H1 (cell line): ENCODE data around the gene MRPL17. TPM values are rescaled to one million over a fixed set of nuclear protein-coding genes. Genes with fewer than 3 reads are reported as not detected.
A peak's percentile ranks its signal among the peaks of the same experiment; 100 is the strongest.

ENCODE experiments used
- CTCF ChIA-PET: fragments of 300-600 bp; sonication (Branson Sonifier 250); formaldehyde crosslinking; loops from one replicate; lab custom pipeline; 2021; ENCODE audit not compliant: partially characterized antibody; lab: Charles Lee
- POLR2A ChIA-PET: fragments of 300-600 bp; sonication (Branson Sonifier 250); formaldehyde crosslinking; loops from one replicate; lab custom pipeline; 2021; ENCODE audit warnings: inconsistent platforms; ENCODE audit not compliant: partially characterized antibody; lab: Charles Lee
- DNase-seq, 2 experiments: peaks; one replicate each; pipeline versions ENCODE4 v3.0.0 to v3.0.0-alpha.2; 2010 to 2022; ENCODE audit warnings: low spot score in 2 of 2, low read depth in 1 of 2, mixed read lengths in 1 of 2
- FAIRE-seq: peaks from 2 replicates; lab custom pipeline; 2011; peaks lifted over from hg19 to GRCh38; lab: Jason Lieb, UNC
- H2AFZ ChIP-seq: 2 replicates; pipeline ENCODE4 v1.8.1; 2012; ENCODE audit warnings: low read length, inconsistent platforms
- H2AK5ac ChIP-seq: 2 replicates; pipeline ENCODE4 v1.6.1; 2013; ENCODE audit warnings: low read depth, low read length
- H2BK120ac ChIP-seq: replicated peaks from 2 replicates; pipeline ENCODE3; 2013; ENCODE audit warnings: low read depth, low read length, inconsistent platforms
- H2BK12ac ChIP-seq: 2 replicates; pipeline ENCODE4 v1.6.1; 2013; ENCODE audit warnings: low read depth, low read length
- H2BK15ac ChIP-seq: 2 replicates; pipeline ENCODE4 v1.6.1; 2013; ENCODE audit warnings: low read length
- H2BK20ac ChIP-seq: 2 replicates; pipeline ENCODE4 v1.6.1; 2013; ENCODE audit warnings: low read length
- H2BK5ac ChIP-seq: 2 replicates; pipeline ENCODE4 v1.6.1; 2013; ENCODE audit warnings: low read depth, low read length
- H3K14ac ChIP-seq: 2 replicates; pipeline ENCODE4 v1.6.1; 2013; ENCODE audit warnings: inconsistent platforms; ENCODE audit not compliant: insufficient read length
- H3K18ac ChIP-seq: 2 replicates; pipeline ENCODE4 v1.6.1; 2013; ENCODE audit warnings: low read length; ENCODE audit errors: extremely low read depth
- H3K23ac ChIP-seq: 2 replicates; pipeline ENCODE4 v1.6.1; 2013; ENCODE audit warnings: inconsistent platforms; ENCODE audit not compliant: insufficient read length
- H3K23me2 ChIP-seq: 2 replicates; pipeline ENCODE4 v1.6.1; 2013; ENCODE audit warnings: low read depth, low read length
- H3K27ac ChIP-seq: 2 replicates; pipeline ENCODE4 v1.6.1; 2011; ENCODE audit warnings: low read depth, low read length, inconsistent platforms
- H3K27me3 ChIP-seq, 4 experiments: replicated peaks in 1 of 4; 1 replicate in 1 of 4; 2 replicates in 3 of 4; pipeline versions ENCODE4 v1.6.1 to v1.8.1; 2011 to 2013; ENCODE audit warnings: low read length in 3 of 4, mild to moderate bottlenecking in 3 of 4, inconsistent platforms in 2 of 4, mixed read lengths in 2 of 4, moderate library complexity in 1 of 4; ENCODE audit not compliant: control insufficient read depth in 3 of 4, insufficient read depth in 3 of 4; ENCODE audit errors: extremely low read depth in 1 of 4
- H3K36me3 ChIP-seq, 4 experiments: 2 replicates each; pipeline versions ENCODE4 v1.6.1 to v1.8.1; 2011 to 2013; ENCODE audit warnings: mild to moderate bottlenecking in 4 of 4, low read length in 3 of 4, moderate library complexity in 2 of 4, control low read depth in 1 of 4, inconsistent platforms in 1 of 4; ENCODE audit not compliant: insufficient read depth in 4 of 4, control insufficient read depth in 2 of 4
- H3K4ac ChIP-seq: replicated peaks from 2 replicates; pipeline ENCODE3; 2013; ENCODE audit warnings: low read length, low read depth, mixed read lengths, inconsistent platforms; ENCODE audit not compliant: insufficient read length
- H3K4me1 ChIP-seq, 4 experiments: replicated peaks in 1 of 4; 1 replicate in 1 of 4; 2 replicates in 3 of 4; pipeline versions ENCODE4 v1.6.1 to v1.8.1; 2011 to 2013; ENCODE audit warnings: low read length in 3 of 4, inconsistent platforms in 2 of 4, mixed read lengths in 1 of 4; ENCODE audit not compliant: insufficient read depth in 4 of 4, control insufficient read depth in 3 of 4
- H3K4me2 ChIP-seq, 2 experiments: 2 replicates each; pipeline versions ENCODE4 v1.6.1 to v1.8.1; 2011 to 2013; ENCODE audit warnings: low read depth in 2 of 2, low read length in 2 of 2, control low read depth in 1 of 2, inconsistent platforms in 1 of 2, mild to moderate bottlenecking in 1 of 2; ENCODE audit not compliant: insufficient read depth in 1 of 2
- H3K4me3 ChIP-seq, 4 experiments: fragments of 200-600, 300-600 bp in 1 of 4; sonication (generic), shearing (Covaris generic), sonication (Bioruptor Twin) in 1 of 4; 2 replicates each; pipeline versions ENCODE4 v1.5.1 to v1.8.1; 2011 to 2016; ENCODE audit warnings: low read length in 4 of 4, low read depth in 3 of 4, control low read depth in 2 of 4, inconsistent platforms in 2 of 4, mild to moderate bottlenecking in 2 of 4, mixed read lengths in 1 of 4, moderate library complexity in 1 of 4; ENCODE audit not compliant: insufficient read depth in 2 of 4; ENCODE audit errors: extremely low read depth in 1 of 4
- H3K56ac ChIP-seq: replicated peaks from 2 replicates; pipeline ENCODE3; 2013; ENCODE audit warnings: low read depth, mild to moderate bottlenecking, mixed read lengths, low read length, inconsistent platforms; ENCODE audit not compliant: insufficient read length
- H3K79me1 ChIP-seq: 2 replicates; pipeline ENCODE4 v1.6.1; 2013; ENCODE audit warnings: low read depth, low read length, control low read depth
- H3K79me2 ChIP-seq, 2 experiments: 2 replicates each; pipeline versions ENCODE4 v1.6.1 to v1.8.1; 2012 to 2013; ENCODE audit warnings: low read length in 2 of 2, mild to moderate bottlenecking in 2 of 2, inconsistent platforms in 1 of 2; ENCODE audit not compliant: insufficient read depth in 2 of 2, control insufficient read depth in 1 of 2
- H3K9ac ChIP-seq, 4 experiments: replicated peaks in 1 of 4; 1 replicate in 1 of 4; 2 replicates in 3 of 4; pipeline versions ENCODE4 v1.6.1 to v1.8.1; 2011 to 2013; ENCODE audit warnings: low read depth in 3 of 4, low read length in 3 of 4, control low read depth in 2 of 4, mild to moderate bottlenecking in 2 of 4, moderate library complexity in 2 of 4, inconsistent platforms in 1 of 4; ENCODE audit errors: extremely low read depth in 1 of 4
- H3K9me3 ChIP-seq, 2 experiments: 2 replicates each; pipeline versions ENCODE4 v1.6.1 to v1.8.1; 2012 to 2013; ENCODE audit warnings: mild to moderate bottlenecking in 2 of 2, moderate library complexity in 2 of 2, control low read depth in 1 of 2, inconsistent platforms in 1 of 2, low read depth in 1 of 2, low read length in 1 of 2, mixed read lengths in 1 of 2; ENCODE audit not compliant: insufficient read depth in 2 of 2
- H4K20me1 ChIP-seq, 2 experiments: replicated peaks in 1 of 2; 2 replicates each; pipeline versions ENCODE3 to v1.8.1; 2011 to 2013; ENCODE audit warnings: inconsistent platforms in 2 of 2, low read length in 2 of 2, mild to moderate bottlenecking in 1 of 2; ENCODE audit not compliant: insufficient read depth in 2 of 2, control insufficient read depth in 1 of 2
- H4K5ac ChIP-seq: 2 replicates; pipeline ENCODE4 v1.6.1; 2013; ENCODE audit warnings: low read length, low read depth, mixed read lengths, inconsistent platforms; ENCODE audit not compliant: insufficient read length
- H4K8ac ChIP-seq: 2 replicates; pipeline ENCODE4 v1.8.0; 2013; ENCODE audit warnings: mild to moderate bottlenecking, moderate library complexity, low read length, inconsistent platforms; ENCODE audit not compliant: insufficient read depth; ENCODE audit errors: extremely low read depth
- H4K91ac ChIP-seq: replicated peaks from 2 replicates; pipeline ENCODE3; 2013; ENCODE audit warnings: low read length, mixed read lengths, inconsistent platforms; ENCODE audit not compliant: insufficient read length
- CEBPB ChIP-seq: IDR thresholded peaks from 2 replicates; pipeline ENCODE4 v1.6.1; 2012; ENCODE audit warnings: low read depth, low read length
- RAD21 ChIP-seq, 2 experiments: IDR thresholded peaks in 1 of 2; conservative IDR thresholded peaks in 1 of 2; 2 replicates each; pipeline ENCODE4 v1.6.1; 2011; ENCODE audit warnings: low read depth in 2 of 2, low read length in 2 of 2, improper control_type of control experiment in 1 of 2, inconsistent platforms in 1 of 2, mild to moderate bottlenecking in 1 of 2, moderate library complexity in 1 of 2
- RXRA ChIP-seq: IDR thresholded peaks from 2 replicates; pipeline ENCODE4 v1.6.1; 2011; ENCODE audit warnings: low read depth, mild to moderate bottlenecking, low read length, moderate library complexity; ENCODE audit not compliant: insufficient read depth
- YY1 ChIP-seq: IDR thresholded peaks from 2 replicates; pipeline ENCODE4 v1.6.1; 2011; ENCODE audit warnings: low read depth, mild to moderate bottlenecking, low read length
- WGBS, 2 experiments: shearing (Covaris generic) in 1 of 2; methylation state at CpG; one replicate each; pipeline versions ENCODE4 v1.1.6 to v1.1.7; 2013 to 2015; ENCODE audit warnings: low lambda C conversion rate in 2 of 2, mixed read lengths in 2 of 2, inconsistent platforms in 1 of 2, low coverage in 1 of 2, missing lambda C conversion rate in 1 of 2; ENCODE audit not compliant: insufficient replicate concordance in 2 of 2, insufficient coverage in 1 of 2, insufficient read length in 1 of 2; ENCODE audit errors: extremely low coverage in 1 of 2, missing lambda C conversion rate in 1 of 2; 5-methylcytosine and 5-hydroxymethylcytosine counted together
- polyA plus RNA-seq, 7 experiments: library from polyadenylated mRNA; depleted of rRNA in 3 of 7; stranded (reverse) in 5 of 7; unstranded in 2 of 7; fragments of >200 nt in 5 of 7; fragments of 200-250 nt in 2 of 7; gene quantifications; 1 replicate in 5 of 7; 2 replicates in 1 of 7; 4 replicates in 1 of 7; pipeline versions ENCODE4 v1.2.1 to v1.2.3, GENCODE V29; 2011 to 2013; ENCODE audit warnings: missing spikeins in 2 of 7, mixed read lengths in 2 of 7
- total RNA-seq: library from RNA; stranded (reverse); fragmentation: NEBNext Ultra II Directional; extraction: Animal tissue kit (Norgen Biotek cat#: 25700); gene quantifications from 2 replicates; pipeline ENCODE4 v1.2.1, GENCODE V29; 2021
- TF ChIP-seq, protein P1 (sequence below), 3 experiments: IDR thresholded peaks; 1 replicate in 2 of 3; 2 replicates in 1 of 3; pipeline versions ENCODE4 v1.5.1 to v1.6.1; 2011; ENCODE audit warnings: low read length in 3 of 3, mild to moderate bottlenecking in 3 of 3, inconsistent platforms in 2 of 3, low read depth in 1 of 3, moderate library complexity in 1 of 3; ENCODE audit not compliant: insufficient read depth in 1 of 3; ENCODE audit errors: control extremely low read depth in 1 of 3

MRPL17 gene
- total and polyA plus RNA-seq, 2 of the 8 experiments (the other 6 are each of a cell fraction or from before 2014, with no cell fraction given) = 55.7 to 70.5 TPM

GRCh38 chr11:6705905-6706535 is 22.9 kb upstream of the MRPL17 start:
- H2AK5ac ChIP-seq = no peak overlapping the region
- H4K20me1 ChIP-seq = no peaks in the 10 kb centered on the region
- H3K4me1 ChIP-seq = no peaks in the 10 kb centered on the region
- H3K4ac ChIP-seq = no peak overlapping the region
- H3K27me3 ChIP-seq = peaks cover 0 to 2% (median 0%) of the 10 kb centered on the region in 4 experiments; a peak in 1 of 7 replicates
- H3K23ac ChIP-seq = no peak overlapping the region
- no peak overlapping the region for H3K4me2 ChIP-seq
- WGBS, 2 experiments = 55% methylated on average over 7 of the region's 7 CpGs; no CpG with 5 or more reads in 1 of the 2 experiments
- H3K4me3 ChIP-seq = no peak overlapping the region
- no peak overlapping the region for H2BK12ac ChIP-seq
- H2BK120ac ChIP-seq = no peak overlapping the region
- peak in 1 of 2 experiments; percentile 64 for DNase-seq
- H3K9ac ChIP-seq = no peak overlapping the region
- H2BK20ac ChIP-seq = no peak overlapping the region
- H3K14ac ChIP-seq = no peak overlapping the region
- CTCF ChIA-PET = interaction anchor here (0.6 to 4.4 kb wide), 39 partner anchors 8 to 1281 kb away, joined by 3 to 35 read pairs (median 4); partner anchors contain the start of genes CAVIN3, EIF3F, MRPL17 and OR10A2
- H3K23me2 ChIP-seq = no peaks in the 10 kb centered on the region
- H2AFZ ChIP-seq = no peak overlapping the region
- H3K56ac ChIP-seq = no peak overlapping the region
- H3K79me1 ChIP-seq = no peaks in the 10 kb centered on the region
- no peaks in the 10 kb centered on the region for H3K79me2 ChIP-seq
- no peak overlapping the region for H3K18ac ChIP-seq
- no peaks in the 10 kb centered on the region for H3K9me3 ChIP-seq
- no peak overlapping the region for H3K27ac ChIP-seq
- POLR2A ChIA-PET = interaction anchor here (1.2 kb wide), 1 partner anchor 23 kb away, joined by 3 read pairs; the partner anchor contains the start of gene MRPL17
- peak; percentile 78 for FAIRE-seq
- H4K91ac ChIP-seq = no peak overlapping the region
- H4K8ac ChIP-seq = no peak overlapping the region
- TF ChIP-seq RAD21 (IDR thresholded peaks at IDR 0.05 in 1 of 2, conservative IDR thresholded peaks at IDR 0.05 in 1 of 2; ENCODE audit: low read depth in 2 of 2, low read length in 2 of 2) (peak; percentile 64 to 71), CEBPB (peak; percentile 83), YY1 (peak; percentile 49; the same call in 1 of the 2 replicates), RXRA (no peak)
- TF ChIP-seq, protein P1, sequence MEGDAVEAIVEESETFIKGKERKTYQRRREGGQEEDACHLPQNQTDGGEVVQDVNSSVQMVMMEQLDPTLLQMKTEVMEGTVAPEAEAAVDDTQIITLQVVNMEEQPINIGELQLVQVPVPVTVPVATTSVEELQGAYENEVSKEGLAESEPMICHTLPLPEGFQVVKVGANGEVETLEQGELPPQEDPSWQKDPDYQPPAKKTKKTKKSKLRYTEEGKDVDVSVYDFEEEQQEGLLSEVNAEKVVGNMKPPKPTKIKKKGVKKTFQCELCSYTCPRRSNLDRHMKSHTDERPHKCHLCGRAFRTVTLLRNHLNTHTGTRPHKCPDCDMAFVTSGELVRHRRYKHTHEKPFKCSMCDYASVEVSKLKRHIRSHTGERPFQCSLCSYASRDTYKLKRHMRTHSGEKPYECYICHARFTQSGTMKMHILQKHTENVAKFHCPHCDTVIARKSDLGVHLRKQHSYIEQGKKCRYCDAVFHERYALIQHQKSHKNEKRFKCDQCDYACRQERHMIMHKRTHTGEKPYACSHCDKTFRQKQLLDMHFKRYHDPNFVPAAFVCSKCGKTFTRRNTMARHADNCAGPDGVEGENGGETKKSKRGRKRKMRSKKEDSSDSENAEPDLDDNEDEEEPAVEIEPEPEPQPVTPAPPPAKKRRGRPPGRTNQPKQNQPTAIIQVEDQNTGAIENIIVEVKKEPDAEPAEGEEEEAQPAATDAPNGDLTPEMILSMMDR (IDR thresholded peaks at IDR 0.05; ENCODE audit: control extremely low read depth in 1 of 3, insufficient read depth in 1 of 3, low read depth in 1 of 3, low read length in 3 of 3) = peak in 2 of 3 experiments; percentile 77 to 80; a peak in 3 of 4 replicates
- TF ChIP-seq, all 59 proteins: peak for 4
- Histone ChIP-seq H2BK5ac (no peak overlapping the region), H2BK15ac (no peak overlapping the region), H3K36me3 (no peaks in the 10 kb centered on the region), H4K5ac (no peak overlapping the region)
